IPS DF 4.7 (cell line): Measurements from ENCODE around the gene SLF2.

Source experiments
- DNase-seq: peaks from one replicate; pipeline ENCODE4 v3.0.0-alpha.2; 2013; ENCODE audit warnings: low spot score; ENCODE audit errors: extremely low read depth

Gene SLF2

GRCh38 chr10:101011517-101012423 is 99.0 kb downstream of the SLF2 start:
- no peak for DNase-seq

- DNase-seq = no peak
Observed at GRCh38 chr10:101012525-101013364, 100.0 kb downstream of the SLF2 start.

- DNase-seq = no peak
Observed at GRCh38 chr10:101013365-101013825, 100.6 kb downstream of the SLF2 start.

- no peak for DNase-seq
Observed at GRCh38 chr10:101014230-101014884, 101.6 kb downstream of the SLF2 start.
